Colonic mucosa (tissue), 4 donors: Measurements from ENCODE around the gene WARS2. TPM values are rescaled to one million over a fixed set of nuclear protein-coding genes. Genes with fewer than 3 reads are reported as not detected.

Source experiments
- DNase-seq: peaks from one replicate; pipeline ENCODE4 v3.0.0-alpha.2; 2020
- H3K27ac ChIP-seq: fragments of 200-600 bp; one replicate; pipeline ENCODE4 v1.8.0; 2021
- H3K27me3 ChIP-seq: fragments of 200-600 bp; one replicate; pipeline ENCODE4 v1.8.0; 2021
- H3K36me3 ChIP-seq: fragments of 200-600 bp; one replicate; pipeline ENCODE4 v1.8.0; 2021
- H3K4me1 ChIP-seq: fragments of 200-600 bp; one replicate; pipeline ENCODE4 v1.8.0; 2021; ENCODE audit warnings: mild to moderate bottlenecking
- H3K4me3 ChIP-seq: fragments of 200-600 bp; one replicate; pipeline ENCODE4 v1.8.0; 2021
- H3K9ac ChIP-seq, 2 donors: one replicate each; pipeline ENCODE4 v1.7.0; 2013; ENCODE audit warnings: control low read depth in 2 of 2, low read depth in 2 of 2, low read length in 2 of 2
- H3K9me3 ChIP-seq: fragments of 200-600 bp; one replicate; pipeline ENCODE4 v1.8.0; 2021
- CTCF ChIP-seq: fragments of 200-600 bp; IDR thresholded peaks from one replicate; pipeline ENCODE4 v1.8.0; 2022; ENCODE audit warnings: antibody characterized with exemption, mild to moderate bottlenecking
- intact Hi-C: fragments of 100-400 bp; cut with DNase I; formaldehyde crosslinking; loops from one replicate; pipeline ENCODE4 v1.14.1; 2022
- total RNA-seq, 2 donors: library from RNA; stranded (reverse); fragmentation: NEBNext Ultra II Directional in 1 of 2; extraction: Animal tissue kit (Norgen Biotek cat#: 25700) in 1 of 2; gene quantifications; one replicate each; pipeline ENCODE4 v1.2.1, GENCODE V29; 2021
- donor health status: healthy.
- donor health status: DM: no; HTN: no; CAD: no.
- donor health status: DM: no; HTN: no; CAD: no.

Gene WARS2
- total RNA-seq, 2 donors from 2014 or later = 18.1 to 18.2 TPM

GRCh38 chr1:118992868-118993699, 147.4 kb downstream of the WARS2 start:
- H3K9me3 ChIP-seq = no peaks in the 10 kb centered on the region
- H3K36me3 ChIP-seq = no peaks in the 10 kb centered on the region
- H3K27me3 ChIP-seq = peaks cover 86% of the 10 kb centered on the region
- intact Hi-C loops = no loop called here
- DNase-seq = no peak
- TF ChIP-seq CTCF = no peak
- H3K27ac ChIP-seq = no peak overlapping the region
- no peak overlapping the region for H3K4me3 ChIP-seq
- no peaks in the 10 kb centered on the region for H3K4me1 ChIP-seq
- no peak overlapping the region for H3K9ac ChIP-seq

DNA sequence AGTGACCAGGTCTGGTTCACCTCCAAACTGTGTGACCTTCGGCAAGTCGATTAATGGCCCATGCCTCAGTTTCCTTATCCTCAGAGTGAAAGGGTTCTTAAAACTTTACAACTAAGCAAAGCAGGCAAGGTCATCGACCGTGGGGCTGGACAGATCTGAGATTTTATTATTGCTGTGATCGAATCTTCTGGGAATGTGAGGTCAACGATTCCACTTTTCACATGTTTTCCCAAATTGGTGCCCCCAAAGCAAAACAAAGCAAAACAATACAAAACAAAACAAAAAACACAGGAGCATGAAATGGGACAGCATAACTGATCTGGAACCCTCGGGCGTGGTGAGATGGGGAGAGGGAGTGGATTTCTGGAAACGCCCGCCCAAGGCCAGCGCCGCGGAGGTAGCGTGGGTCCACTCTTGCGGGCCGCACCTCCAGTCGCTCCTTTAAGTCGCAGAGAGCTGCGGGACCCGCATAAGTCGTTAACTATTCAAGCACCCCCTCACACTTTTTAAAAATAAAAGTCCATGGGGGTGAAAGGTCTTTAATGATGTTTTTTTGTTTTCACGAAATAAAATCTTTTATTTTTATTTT, 148.1 kb downstream of the WARS2 start:
- intact Hi-C loops = no loop called here
- DNase-seq = no peak
- TF ChIP-seq CTCF = no peak

DNA sequence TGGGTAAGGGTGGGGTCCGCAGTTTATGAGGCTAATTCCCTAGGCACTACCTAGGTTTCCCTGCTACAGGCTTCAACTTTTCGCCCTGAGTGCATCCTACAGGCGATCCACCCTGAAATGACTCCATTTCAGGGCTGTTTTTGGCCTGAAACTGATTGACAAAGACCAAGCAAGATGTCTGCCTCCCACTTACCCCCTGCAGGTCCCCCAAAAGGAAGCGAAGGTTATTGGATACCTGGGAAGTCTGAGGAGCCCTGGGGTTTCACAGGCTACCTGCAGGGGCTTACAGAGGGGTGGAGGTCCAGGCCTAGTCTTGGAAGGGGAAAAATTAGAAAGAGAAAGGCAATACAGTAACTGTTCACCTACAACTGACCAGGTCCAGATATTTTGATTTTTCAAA, 149.0 kb downstream of the WARS2 start:
- intact Hi-C loops = no loop called here
- TF ChIP-seq CTCF = no peak

More for the DNA sequence above, 148.1 kb downstream of the WARS2 start:
- Histone ChIP-seq H3K36me3 (no peaks in the 10 kb centered on the region), H3K27me3 (peaks cover 87% of the 10 kb centered on the region), H3K9me3 (no peaks in the 10 kb centered on the region), H3K4me1 (peaks cover 6% of the 10 kb centered on the region), H3K4me3 (no peak overlapping the region), H3K27ac (no peak overlapping the region), H3K9ac (no peak overlapping the region)

GRCh38 chr1:118990513-118991152, 149.8 kb downstream of the WARS2 start:
- H3K36me3 ChIP-seq = no peaks in the 10 kb centered on the region
- no peak overlapping the region for H3K4me3 ChIP-seq
- no peak overlapping the region for H3K9ac ChIP-seq
- no peak for TF ChIP-seq CTCF
- DNase-seq = no peak
- intact Hi-C loops = no loop called here
- peaks cover 9% of the 10 kb centered on the region for H3K4me1 ChIP-seq
- H3K9me3 ChIP-seq = no peaks in the 10 kb centered on the region
- H3K27ac ChIP-seq = no peak overlapping the region
- H3K27me3 ChIP-seq = peaks cover 98% of the 10 kb centered on the region

More for the DNA sequence above, 149.0 kb downstream of the WARS2 start:
- H3K27ac ChIP-seq = no peak overlapping the region
- DNase-seq = no peak
- no peaks in the 10 kb centered on the region for H3K36me3 ChIP-seq
- H3K27me3 ChIP-seq = peaks cover 90% of the 10 kb centered on the region
- H3K4me3 ChIP-seq = no peak overlapping the region
- peaks cover 9% of the 10 kb centered on the region for H3K4me1 ChIP-seq
- no peaks in the 10 kb centered on the region for H3K9me3 ChIP-seq
- no peak overlapping the region for H3K9ac ChIP-seq

- Histone ChIP-seq H3K4me1 (peaks cover 9% of the 10 kb centered on the region), H3K9ac (no peak overlapping the region), H3K27me3 (peaks cover 98% of the 10 kb centered on the region), H3K36me3 (no peaks in the 10 kb centered on the region), H3K9me3 (no peaks in the 10 kb centered on the region), H3K4me3 (no peak overlapping the region), H3K27ac (no peak overlapping the region)
- no peak for TF ChIP-seq CTCF
- DNase-seq = no peak
- intact Hi-C loops = no loop called here
Measured at GRCh38 chr1:118989878-118990378, 150.5 kb downstream of the WARS2 start.
